Measurements from ENCODE around the gene PCDHA1.

DNA sequence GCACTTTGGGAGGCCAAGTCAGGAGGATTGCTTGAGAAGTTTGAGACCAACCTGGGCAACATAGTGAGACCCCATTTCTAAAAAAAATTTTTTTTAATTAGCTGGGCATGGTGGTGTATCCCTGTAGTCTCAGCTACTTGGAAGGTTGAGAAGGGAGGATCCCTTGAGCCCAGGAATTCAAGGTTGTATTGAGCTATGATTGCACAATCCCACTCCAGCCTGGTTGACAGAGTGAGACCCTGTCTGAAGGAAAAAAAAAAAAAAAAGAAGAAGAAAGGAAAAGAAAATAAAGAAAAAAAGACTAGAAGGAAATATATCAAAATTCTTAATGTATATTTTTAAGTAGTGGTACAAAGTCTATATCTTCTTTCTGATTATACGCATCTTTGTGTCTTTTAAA lies 236.4 kb downstream of the PCDHA1 start:
- TF ChIP-seq EZH2 (IDR thresholded peaks at IDR 0.05; ENCODE audit: borderline replicate concordance, low read depth, low read length, severe bottlenecking) (no peak), POLR2AphosphoS5 (IDR thresholded peaks at IDR 0.05; ENCODE audit: insufficient read depth, low read depth, low read length) (no peak), JUN (IDR thresholded peaks at IDR 0.05; ENCODE audit: borderline replicate concordance, insufficient read depth, insufficient read length, low read depth) (no peak), POLR2A (IDR thresholded peaks at IDR 0.05; ENCODE audit: low read depth, low read length) (no peak)
- TF ChIP-seq, protein P1, sequence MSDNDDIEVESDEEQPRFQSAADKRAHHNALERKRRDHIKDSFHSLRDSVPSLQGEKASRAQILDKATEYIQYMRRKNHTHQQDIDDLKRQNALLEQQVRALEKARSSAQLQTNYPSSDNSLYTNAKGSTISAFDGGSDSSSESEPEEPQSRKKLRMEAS (IDR thresholded peaks at IDR 0.05; ENCODE audit: insufficient read depth, insufficient read length): no peak
- TF ChIP-seq, protein P2, sequence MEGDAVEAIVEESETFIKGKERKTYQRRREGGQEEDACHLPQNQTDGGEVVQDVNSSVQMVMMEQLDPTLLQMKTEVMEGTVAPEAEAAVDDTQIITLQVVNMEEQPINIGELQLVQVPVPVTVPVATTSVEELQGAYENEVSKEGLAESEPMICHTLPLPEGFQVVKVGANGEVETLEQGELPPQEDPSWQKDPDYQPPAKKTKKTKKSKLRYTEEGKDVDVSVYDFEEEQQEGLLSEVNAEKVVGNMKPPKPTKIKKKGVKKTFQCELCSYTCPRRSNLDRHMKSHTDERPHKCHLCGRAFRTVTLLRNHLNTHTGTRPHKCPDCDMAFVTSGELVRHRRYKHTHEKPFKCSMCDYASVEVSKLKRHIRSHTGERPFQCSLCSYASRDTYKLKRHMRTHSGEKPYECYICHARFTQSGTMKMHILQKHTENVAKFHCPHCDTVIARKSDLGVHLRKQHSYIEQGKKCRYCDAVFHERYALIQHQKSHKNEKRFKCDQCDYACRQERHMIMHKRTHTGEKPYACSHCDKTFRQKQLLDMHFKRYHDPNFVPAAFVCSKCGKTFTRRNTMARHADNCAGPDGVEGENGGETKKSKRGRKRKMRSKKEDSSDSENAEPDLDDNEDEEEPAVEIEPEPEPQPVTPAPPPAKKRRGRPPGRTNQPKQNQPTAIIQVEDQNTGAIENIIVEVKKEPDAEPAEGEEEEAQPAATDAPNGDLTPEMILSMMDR (IDR thresholded peaks at IDR 0.05; ENCODE audit: extremely low read depth in 1 of 2, insufficient read depth in 1 of 2, low read depth in 1 of 2, low read length in 2 of 2): no peak
